Fibroblast of the conjunctiva (primary cell): ENCODE measurements around the gene ZNF766.
A peak's percentile ranks its signal among the peaks of the same experiment; 100 is the strongest.
"Not testable (repeated sequence)": the region's sequence is repeated elsewhere in the genome, so short reads cannot be mapped to it uniquely, and the experiment has no call there.

Experiments
- DNase-seq: peaks from one replicate; pipeline ENCODE4 v3.0.0-alpha.2; 2010; ENCODE audit warnings: low read depth

The ZNF766 gene

GRCh38 chr19:52269338-52270261, at the start of gene ZNF766:
TSS of gene ZNF766 (plus strand) at chr19:52269587. CDS start at chr19:52269614, 27 bp downstream.
- peak; percentile 90 for DNase-seq

GRCh38 chr19:52219611-52220010, 49.8 kb upstream of the ZNF766 start:
- DNase-seq: no peak

- DNase-seq: no peak
Observed at GRCh38 chr19:52221031-52221430, 48.4 kb upstream of the ZNF766 start.

GRCh38 chr19:52221831-52222375, 47.5 kb upstream of the ZNF766 start:
- no peak for DNase-seq

- DNase-seq: no peak
Observed at GRCh38 chr19:52224211-52224610, 45.2 kb upstream of the ZNF766 start.

- no peak for DNase-seq
Observed at GRCh38 chr19:52226652-52227051, 42.7 kb upstream of the ZNF766 start.

GRCh38 chr19:52227196-52227940, 42.0 kb upstream of the ZNF766 start:
- DNase-seq: no peak

GRCh38 chr19:52227980-52228379, 41.4 kb upstream of the ZNF766 start:
- DNase-seq: no peak

GRCh38 chr19:52229524-52229923, 39.9 kb upstream of the ZNF766 start:
- no peak for DNase-seq

GRCh38 chr19:52230685-52231084, 38.7 kb upstream of the ZNF766 start:
- no peak for DNase-seq

- DNase-seq: no peak
Observed at GRCh38 chr19:52231154-52231910, 38.1 kb upstream of the ZNF766 start.

- DNase-seq: no peak
Observed at GRCh38 chr19:52234406-52234805, 35.0 kb upstream of the ZNF766 start.

GRCh38 chr19:52237197-52237596, 32.2 kb upstream of the ZNF766 start:
- DNase-seq: no peak

GRCh38 chr19:52237771-52238400, 31.5 kb upstream of the ZNF766 start:
- DNase-seq: peak; percentile 43

- no peak for DNase-seq
Observed at GRCh38 chr19:52244021-52244420, 25.4 kb upstream of the ZNF766 start.

GRCh38 chr19:52248241-52248640, 21.1 kb upstream of the ZNF766 start:
- DNase-seq: no peak

- no peak for DNase-seq
Observed at GRCh38 chr19:52258426-52258825, 11.0 kb upstream of the ZNF766 start.

- DNase-seq: not testable (repeated sequence)
Observed at GRCh38 chr19:52265556-52265955, 3.8 kb upstream of the ZNF766 start.

GRCh38 chr19:52270266-52270885, 989 bp downstream of the ZNF766 start:
- DNase-seq: no peak

GRCh38 chr19:52273301-52273700, 3.9 kb downstream of the ZNF766 start:
- no peak for DNase-seq

- DNase-seq: no peak
Observed at GRCh38 chr19:52274191-52274590, 4.8 kb downstream of the ZNF766 start.
